ENCODE results near the gene C2CD2.

C2CD2 gene

DNA sequence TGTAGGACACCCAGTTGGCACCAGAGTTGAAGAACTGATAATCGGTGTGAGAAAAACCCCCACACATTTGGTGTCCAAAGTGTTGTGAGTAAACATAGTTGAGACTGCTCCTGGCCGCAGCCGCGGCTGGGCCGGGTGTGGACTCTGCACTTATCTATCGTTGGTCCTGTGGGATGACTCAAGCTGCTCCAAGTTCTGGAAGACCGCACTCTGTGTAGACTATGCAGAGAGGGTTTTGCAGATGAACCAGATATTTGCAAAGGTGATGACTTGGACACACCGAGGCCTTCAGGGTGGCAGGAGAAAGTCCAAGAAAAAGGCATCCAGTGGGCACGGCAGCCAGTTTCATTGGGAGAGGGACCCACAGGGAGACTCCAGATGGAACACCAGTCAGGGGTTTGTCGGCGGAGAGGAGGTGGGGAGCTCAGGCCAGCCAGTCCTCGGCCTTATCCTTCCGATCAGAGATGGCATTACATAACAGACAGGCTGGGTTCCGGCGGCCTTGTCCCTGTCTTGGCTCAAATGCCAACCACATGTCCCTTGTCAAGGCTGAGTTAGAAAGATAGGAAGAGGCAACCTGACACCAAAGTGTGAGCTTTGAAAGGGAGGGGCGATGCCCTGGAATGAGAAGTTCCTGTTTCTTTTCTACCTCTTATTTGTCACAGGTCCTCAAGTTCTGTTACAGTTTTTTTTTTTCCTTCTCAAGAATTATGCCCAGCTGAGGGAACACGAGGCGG, 21.1 kb downstream of the C2CD2 start:
- no peak for DNase-seq (ENCODE audit: low spot score)

DNA sequence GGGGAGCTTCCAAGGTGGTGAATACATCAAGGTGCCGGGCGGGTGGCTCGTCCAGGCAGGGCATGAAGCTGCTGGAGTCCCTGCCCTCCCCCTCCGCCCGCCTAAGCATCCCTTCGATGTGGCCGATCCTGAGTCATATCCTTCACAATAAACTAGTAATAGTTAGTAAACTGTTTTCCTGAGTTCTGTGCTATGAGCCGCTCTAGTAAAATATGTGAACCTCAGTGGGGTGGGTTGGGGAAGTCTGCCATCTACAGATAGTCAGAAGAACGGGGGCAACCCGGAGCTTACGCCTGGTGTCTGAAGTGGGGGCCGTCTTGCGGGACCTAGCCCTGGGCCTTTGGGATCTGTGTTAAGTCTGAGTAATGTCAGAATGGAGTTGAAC, 21.6 kb downstream of the C2CD2 start:
- DNase-seq (ENCODE audit: low spot score) = no peak

DNA sequence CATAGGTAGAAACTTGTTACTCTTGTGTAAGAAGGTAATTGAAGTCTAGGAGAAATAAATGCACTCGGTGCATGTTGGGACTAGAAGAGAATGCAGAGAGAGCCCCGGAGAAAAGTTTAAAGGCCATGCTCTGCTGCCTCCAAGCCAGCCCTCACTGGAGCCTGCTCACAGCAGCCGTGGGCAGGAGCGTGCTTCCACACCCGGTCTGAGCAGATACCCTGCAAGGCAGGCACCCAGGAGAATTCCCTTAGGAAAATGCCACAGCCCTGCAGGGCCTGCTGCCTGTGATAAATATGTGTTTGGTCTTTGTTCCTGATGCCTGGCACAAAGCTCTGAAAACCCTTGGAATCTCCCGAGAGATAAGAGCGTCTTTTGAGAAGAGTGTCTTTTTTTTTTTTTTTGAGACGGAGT, 22.8 kb downstream of the C2CD2 start:
- DNase-seq (ENCODE audit: low spot score) = no peak

DNA sequence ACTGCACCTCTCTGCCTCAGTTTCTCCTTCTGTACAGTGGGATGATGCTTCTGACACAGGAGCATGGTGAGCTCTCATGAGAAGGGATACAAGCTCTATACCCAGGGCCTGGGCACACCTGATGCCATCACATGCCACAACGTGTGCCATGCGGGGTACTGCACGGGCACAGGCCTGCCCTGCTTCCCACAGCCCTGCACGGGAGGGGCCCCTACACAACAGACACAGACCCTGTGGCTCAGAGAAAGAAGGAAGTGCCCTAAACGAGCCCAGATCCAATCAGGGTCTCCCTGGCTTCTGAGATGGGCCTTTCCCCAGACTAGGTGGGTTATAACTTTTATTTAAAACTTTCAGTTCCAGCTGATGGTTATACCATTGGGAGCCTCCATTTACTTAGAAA, 24.6 kb downstream of the C2CD2 start:
- DNase-seq (ENCODE audit: low spot score) = no peak

GRCh38 chr21:41928621-41929220, 25.1 kb downstream of the C2CD2 start:
- DNase-seq (ENCODE audit: low spot score) = no peak

- no peak for DNase-seq (ENCODE audit: low spot score)
Measured at GRCh38 chr21:41927727-41928409, 25.9 kb downstream of the C2CD2 start.

- no peak for DNase-seq (ENCODE audit: low spot score)
Measured at GRCh38 chr21:41926807-41927171, 27.0 kb downstream of the C2CD2 start.

DNA sequence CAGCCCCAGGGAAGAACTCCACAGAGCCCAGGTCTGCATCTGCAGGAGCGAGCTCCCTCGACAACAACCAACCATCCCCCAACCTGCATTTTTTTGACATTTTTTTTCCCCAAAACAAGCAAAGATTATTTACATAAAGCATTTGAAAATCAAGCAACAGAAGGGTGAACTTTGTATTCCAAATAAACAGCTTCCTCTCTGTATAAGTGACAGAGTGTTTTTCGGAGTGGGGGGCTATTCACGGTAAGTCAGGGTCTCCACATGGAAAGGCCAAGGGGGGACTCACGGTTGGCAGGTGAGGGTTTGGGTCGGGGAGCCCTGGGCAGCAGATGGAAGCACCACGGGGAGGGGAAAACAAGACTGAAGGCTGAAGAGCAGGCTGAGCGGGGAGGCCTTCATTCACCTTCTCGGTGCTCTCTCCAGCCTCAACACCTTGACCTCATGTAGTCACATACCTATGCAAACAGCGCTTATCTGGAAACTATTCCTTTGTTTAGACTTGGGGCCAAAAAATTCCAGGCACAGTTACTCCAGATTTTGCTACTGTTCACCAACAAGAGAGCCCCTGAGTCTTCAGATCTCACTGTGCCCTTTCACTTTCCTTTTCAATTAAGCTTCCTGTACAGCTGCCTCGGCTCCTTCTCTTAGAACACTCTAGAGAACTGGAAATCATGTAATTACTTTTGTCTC, 27.6 kb downstream of the C2CD2 start:
- DNase-seq (ENCODE audit: low spot score) = peak; percentile 47

DNA sequence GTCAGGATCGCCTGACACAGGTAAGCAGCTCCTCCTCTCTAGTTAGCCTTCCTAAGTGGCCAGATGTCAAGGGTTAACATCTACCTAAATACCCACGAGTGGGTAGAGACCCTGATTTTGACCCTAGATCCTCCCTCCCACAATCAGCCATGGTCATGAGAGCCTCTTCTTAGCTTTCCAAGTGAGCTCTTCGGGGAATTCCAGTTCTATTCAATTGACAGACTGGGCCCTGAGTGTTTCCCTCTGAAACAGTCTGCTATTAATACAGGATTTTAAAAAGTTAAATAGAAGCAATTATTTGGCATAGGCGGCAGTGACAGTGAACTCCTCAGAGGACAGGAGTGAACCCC, 28.1 kb downstream of the C2CD2 start:
- no peak for DNase-seq (ENCODE audit: low spot score)

DNA sequence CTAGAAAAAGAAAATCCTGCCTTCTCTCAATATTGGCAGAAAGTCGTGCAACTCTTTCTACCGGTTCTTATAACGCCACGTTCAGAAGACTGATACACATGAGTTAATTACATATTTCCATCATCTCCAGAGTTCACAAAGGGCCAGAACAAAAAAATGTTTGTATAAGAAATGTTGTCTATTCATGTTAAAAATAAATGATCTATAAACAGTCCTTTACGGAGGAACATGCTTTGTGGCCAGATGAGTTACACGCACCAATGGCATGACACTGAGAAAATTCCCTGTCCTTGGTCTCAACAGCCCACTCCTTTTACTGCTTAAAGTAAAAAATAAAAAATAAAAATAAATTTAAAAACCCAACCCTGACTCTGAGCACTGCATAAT, 29.5 kb downstream of the C2CD2 start:
- DNase-seq (ENCODE audit: low spot score) = no peak

DNA sequence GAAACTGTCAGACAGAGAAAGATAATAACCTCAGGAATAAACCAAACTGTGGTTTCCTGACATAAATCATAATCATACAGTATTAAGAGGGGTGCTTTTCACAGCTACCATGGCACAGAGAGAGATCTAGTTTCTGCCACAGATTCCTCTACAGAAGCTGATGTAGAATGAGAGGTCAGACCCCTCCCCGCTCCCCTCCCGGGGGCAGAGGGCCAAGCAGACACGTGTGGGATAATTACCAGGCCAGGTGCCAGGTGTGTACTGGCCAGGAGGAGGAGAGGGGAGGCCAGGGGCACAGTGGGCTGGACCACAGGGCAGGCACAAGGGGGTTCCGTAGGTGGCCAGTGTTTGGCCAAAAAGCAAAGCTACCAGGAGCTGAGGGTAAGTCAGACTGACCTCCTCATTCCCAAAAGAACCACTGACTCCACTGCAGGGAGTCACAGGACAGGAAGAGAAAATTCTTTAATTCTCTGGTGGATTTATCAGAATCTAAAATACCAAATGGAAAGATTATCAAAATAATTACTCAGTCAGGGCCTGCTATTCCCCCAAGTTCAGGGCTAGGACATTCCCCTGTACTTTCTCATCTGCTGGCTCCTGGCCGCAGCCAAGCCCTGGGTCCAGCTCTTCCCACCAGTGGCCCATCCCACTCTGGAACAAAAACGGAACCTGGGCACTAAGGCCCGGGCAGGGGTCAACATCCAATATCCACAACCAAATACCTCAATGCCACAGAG, 30.0 kb downstream of the C2CD2 start:
- DNase-seq (ENCODE audit: low spot score) = no peak

GRCh38 chr21:41923186-41923585, 30.6 kb downstream of the C2CD2 start:
- DNase-seq (ENCODE audit: low spot score) = no peak

GRCh38 chr21:41921021-41921420, 32.8 kb downstream of the C2CD2 start:
- DNase-seq (ENCODE audit: low spot score) = no peak

GRCh38 chr21:41920476-41920875, 33.3 kb downstream of the C2CD2 start:
- no peak for DNase-seq (ENCODE audit: low spot score)

DNA sequence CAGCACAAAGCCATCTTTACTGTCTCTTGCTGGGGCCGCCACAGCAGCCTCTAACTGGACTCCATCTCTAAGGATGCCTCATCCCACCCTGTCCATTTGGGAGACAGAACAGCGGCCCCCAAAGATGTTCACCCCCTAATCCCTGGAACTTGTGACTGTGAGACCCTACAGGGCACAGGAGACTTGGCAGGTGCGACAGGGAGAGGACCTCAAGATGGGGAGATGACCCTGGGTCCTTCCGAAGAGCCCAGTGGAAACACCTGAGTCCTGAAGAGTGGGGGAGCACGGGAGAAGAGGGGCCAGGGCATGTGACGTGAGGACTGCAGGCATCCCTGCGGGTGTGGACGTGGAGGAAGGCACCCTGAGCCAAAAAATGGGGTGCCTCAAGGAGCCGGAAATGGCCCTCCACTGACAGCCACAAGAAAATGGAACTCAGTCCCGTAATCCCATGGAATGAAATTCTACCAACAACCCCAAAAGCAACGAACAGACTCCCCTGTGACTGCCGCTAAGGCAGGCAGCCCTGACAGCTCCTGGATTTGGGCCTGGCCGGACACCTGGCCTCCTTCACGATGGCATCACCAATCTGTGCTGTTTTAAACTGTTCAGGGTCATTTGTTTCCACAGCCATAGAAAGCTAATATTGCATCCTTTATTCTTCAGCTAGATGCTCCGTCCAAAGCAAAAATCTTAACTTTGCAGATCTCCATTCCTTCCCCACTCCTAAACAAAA, 34.0 kb downstream of the C2CD2 start:
- no peak for DNase-seq (ENCODE audit: low spot score)

DNA sequence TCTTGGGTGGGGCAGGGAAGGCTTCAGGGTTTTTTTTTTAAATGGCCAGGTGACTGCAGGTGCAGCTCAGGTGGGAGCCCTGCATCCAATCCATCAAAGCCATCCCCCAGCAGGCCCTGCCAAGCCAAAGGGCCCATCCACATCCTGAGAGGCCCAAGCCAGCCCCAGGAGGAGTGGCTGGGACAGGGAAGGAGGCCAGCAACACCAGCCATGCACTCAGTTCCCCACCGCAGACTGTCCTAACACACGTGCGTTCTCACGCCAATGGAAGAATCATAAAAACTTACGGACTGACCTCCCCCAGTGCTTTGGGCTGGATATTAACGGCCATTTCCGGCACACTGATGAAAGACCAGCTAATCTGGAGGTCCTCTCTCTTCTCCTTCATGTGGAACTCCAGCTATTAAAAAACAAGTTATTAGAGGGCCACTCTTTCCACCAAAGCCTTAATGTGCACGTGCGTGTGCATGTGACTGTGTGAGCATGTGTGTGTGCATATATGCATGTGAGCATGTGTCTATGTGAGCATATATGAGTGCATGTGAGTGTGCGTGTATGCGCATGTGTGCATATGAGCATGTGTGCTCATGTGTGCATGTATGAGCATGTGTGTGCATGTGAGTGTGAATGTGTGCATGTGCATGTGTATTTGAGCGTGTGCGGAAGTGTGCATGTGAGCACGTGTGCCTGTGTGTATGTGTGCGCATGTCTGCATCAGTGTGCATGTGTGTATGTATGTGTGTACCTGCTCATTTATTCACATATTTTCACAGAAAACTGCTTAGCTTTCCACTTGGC, 35.1 kb downstream of the C2CD2 start:
- DNase-seq (ENCODE audit: low spot score) = no peak

DNA sequence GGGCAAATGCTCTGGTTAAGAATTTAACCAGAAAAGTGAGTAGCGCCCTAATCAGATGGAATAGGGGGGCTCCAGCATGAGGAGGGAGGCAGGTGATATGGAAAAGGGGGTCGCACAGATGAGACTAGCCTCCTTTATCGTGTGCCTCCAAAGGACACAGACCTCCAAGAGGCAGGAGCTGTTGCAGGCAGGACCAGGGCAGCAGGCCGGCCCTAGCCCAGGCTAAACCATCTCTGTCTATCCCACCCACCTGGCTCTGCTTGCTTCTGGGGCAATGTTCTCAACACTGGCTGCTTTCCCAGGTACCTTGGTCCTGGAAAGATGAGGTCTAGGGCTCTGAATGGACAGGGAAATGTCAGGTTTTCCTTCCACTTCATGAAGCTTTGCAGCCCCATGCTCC, 36.3 kb downstream of the C2CD2 start:
- no peak for DNase-seq (ENCODE audit: low spot score)

- no peak for DNase-seq (ENCODE audit: low spot score)
Measured at GRCh38 chr21:41916888-41917433, 36.9 kb downstream of the C2CD2 start.

DNA sequence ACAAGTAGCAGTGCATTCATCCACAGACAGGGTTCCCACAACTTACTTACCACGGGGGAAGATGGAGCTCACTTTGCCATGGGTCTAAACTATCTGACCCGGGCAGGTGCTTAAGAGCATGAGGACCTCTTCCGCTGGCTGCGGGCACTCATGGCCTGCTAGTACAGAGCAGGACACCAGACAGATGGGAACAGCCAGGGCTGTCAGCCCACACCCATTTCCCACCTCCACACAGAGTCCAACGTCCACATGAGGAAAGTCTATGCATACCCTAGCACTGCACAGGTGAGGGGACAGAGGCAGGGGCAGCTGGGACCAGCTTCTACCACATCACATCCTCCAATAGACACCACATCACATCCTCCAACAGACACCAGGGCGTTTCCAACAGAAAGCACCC, 38.9 kb downstream of the C2CD2 start:
- DNase-seq (ENCODE audit: low spot score) = no peak

- no peak for DNase-seq (ENCODE audit: low spot score)
Measured at GRCh38 chr21:41914358-41914757, 39.5 kb downstream of the C2CD2 start.

DNA sequence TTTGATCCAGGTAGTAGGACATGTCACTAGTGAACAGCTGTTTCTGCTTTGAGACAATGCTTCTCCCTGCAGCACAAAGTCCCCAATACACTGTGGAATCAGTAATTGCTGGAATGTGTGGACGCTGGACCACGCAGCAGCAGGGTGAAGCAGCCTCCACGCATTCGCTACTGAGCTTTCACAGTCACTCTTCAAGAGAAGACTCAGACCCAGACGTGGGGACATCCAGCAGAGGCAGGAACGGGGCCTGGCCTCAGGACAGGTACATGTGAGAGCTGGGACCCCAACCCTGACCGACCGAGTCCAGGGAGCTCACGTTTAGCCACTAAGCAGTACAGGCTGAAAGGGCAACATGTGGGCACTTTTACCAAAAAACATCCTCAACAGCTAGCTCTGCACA, 40.6 kb downstream of the C2CD2 start:
- DNase-seq (ENCODE audit: low spot score) = no peak
